G401.6 (cell line): ENCODE measurements around the gene SEC22C.

Experiments
- FAIRE-seq: peaks from 2 replicates; lab custom pipeline; 2012; peaks lifted over from hg19 to GRCh38; lab: Jason Lieb, UNC

Gene SEC22C

DNA sequence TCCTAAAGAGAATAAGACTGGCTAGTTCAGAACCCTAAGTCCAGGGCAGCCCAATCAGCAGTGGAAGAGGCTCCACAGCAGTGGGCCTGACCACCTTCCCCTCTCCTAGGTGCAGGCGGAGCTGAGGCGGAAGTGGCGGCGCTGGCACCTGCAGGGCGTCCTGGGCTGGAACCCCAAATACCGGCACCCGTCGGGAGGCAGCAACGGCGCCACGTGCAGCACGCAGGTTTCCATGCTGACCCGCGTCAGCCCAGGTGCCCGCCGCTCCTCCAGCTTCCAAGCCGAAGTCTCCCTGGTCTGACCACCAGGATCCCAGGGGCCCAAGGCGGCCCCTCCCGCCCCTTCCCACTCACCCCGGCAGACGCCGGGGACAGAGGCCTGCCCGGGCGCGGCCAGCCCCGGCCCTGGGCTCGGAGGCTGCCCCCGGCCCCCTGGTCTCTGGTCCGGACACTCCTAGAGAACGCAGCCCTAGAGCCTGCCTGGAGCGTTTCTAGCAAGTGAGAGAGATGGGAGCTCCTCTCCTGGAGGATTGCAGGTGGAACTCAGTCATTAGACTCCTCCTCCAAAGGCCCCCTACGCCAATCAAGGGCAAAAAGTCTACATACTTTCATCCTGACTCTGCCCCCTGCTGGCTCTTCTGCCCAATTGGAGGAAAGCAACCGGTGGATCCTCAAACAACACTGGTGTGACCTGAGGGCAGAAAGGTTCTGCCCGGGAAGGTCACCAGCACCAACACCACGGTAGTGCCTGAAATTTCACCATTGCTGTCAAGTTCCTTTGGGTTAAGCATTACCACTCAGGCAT is 45.6 kb downstream of the SEC22C start:
- no peak for FAIRE-seq

GRCh38 chr3:42533161-42533897 is 48.4 kb downstream of the SEC22C start:
- FAIRE-seq, result no peak

DNA sequence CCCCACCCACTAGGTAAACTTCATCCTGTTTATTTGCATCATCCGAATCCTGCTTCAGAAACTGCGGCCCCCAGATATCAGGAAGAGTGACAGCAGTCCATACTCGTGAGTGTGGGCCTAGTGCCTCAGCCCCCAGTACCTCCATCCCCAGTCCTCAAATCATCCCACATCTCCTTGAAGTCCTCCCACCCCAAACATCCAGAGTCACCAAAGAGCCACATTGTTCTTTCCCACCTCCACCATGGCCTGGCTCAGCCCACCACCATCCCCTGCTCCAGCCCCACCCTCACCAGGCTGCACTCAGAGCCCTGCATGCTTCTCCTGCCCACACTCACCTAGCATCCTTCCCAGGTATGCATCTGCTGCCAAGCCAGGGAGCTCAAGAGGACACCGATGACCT is 49.5 kb downstream of the SEC22C start:
- no peak for FAIRE-seq

DNA sequence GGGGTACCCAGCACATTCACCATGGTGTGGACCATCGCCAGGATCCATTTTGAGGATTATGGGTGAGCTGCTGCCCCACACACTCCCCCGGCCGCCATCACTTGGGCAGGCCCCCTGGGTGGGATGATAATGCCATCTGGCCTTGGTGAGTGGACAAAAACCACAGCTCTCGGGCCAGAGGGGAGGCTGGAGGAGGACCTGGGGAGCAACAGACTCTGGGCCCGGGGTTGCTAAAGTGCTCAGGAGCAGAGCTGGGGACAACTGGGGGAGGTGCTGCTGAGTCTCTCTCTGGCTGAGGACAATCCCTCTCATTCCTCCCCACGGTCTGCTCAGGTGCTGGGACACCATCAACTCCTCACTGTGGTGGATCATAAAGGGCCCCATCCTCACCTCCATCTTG is 50.3 kb downstream of the SEC22C start:
- no peak for FAIRE-seq

GRCh38 chr3:42530073-42530472 is 51.7 kb downstream of the SEC22C start:
- no peak for FAIRE-seq

GRCh38 chr3:42529468-42529867 is 52.3 kb downstream of the SEC22C start:
- no peak for FAIRE-seq

- FAIRE-seq, result no peak
Observed at GRCh38 chr3:42527368-42527917, 54.3 kb downstream of the SEC22C start.

DNA sequence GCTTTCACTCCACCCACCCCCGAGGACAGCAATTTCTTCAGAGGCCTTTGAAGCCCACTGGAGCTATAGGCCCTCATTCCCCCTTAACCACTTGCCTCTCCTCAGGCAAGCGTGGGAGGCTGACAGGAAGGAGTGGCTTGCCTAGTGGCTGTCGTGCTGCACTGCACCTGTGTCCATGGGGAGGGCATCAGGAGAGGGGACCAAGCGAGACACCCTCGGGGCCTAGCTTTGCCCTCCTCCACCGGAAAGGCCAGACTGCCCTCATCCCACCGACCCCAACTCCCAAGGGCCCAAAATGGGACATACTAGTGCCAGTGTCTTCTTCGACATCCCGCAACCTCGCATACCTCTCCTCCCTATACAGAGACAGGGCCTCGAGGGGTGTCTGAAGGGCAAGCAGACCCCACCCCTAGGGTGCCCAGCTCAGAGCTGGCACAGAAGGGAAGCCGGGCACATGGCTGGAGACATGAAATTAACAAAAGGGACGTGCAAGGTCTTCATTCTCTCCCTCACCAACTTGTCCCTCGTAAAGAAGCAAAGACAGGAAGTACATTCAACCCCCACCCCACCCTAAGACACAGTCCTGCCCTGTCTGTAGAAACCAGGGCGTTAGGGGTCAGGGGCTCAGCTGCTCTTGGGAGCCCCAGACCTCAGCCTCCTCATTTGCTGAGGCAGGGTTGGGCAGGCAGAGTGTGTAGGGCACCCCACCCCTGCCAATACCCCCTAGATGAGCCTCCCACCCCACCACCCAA is 55.0 kb downstream of the SEC22C start:
- no peak for FAIRE-seq

DNA sequence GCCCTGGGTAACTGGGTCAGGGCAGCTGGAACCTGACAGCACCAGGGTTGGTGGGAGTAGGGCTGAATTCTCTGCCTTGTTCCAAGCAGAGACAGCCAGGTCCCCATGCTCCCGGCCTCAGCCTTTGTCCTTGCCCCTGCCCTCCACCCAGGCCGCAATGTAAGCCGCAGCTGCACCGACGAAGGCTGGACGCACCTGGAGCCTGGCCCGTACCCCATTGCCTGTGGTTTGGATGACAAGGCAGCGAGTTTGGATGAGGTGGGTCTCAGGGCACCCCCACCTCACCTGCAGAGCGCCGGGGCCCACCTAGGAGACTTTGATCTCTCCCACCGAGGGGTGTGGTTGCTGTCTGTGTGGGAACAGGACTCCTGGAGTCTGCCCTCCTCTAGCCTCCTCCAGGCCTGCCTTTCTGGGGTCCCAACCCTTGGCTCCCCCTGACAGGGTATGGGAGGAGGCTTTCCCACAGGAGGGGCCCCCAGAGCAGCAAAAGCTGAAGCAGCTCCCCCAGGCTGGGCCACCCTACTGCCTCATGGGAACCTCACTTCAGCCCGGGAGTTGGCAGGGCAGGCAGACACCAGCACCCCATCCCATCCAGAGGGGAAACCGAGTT is 55.9 kb downstream of the SEC22C start:
- FAIRE-seq, result no peak

GRCh38 chr3:42525212-42525611 is 56.6 kb downstream of the SEC22C start:
- FAIRE-seq, result no peak

- no peak for FAIRE-seq
Observed at GRCh38 chr3:42524751-42525150, 57.0 kb downstream of the SEC22C start.

- FAIRE-seq, result no peak
Observed at GRCh38 chr3:42520906-42521305, 60.9 kb downstream of the SEC22C start.

- no peak for FAIRE-seq
Observed at GRCh38 chr3:42520336-42520735, 61.4 kb downstream of the SEC22C start.

GRCh38 chr3:42519568-42519962 is 62.2 kb downstream of the SEC22C start:
- FAIRE-seq, result no peak

- no peak for FAIRE-seq
Observed at GRCh38 chr3:42518800-42519567, 62.8 kb downstream of the SEC22C start.

- FAIRE-seq, result no peak
Observed at GRCh38 chr3:42517117-42517516, 64.7 kb downstream of the SEC22C start.

DNA sequence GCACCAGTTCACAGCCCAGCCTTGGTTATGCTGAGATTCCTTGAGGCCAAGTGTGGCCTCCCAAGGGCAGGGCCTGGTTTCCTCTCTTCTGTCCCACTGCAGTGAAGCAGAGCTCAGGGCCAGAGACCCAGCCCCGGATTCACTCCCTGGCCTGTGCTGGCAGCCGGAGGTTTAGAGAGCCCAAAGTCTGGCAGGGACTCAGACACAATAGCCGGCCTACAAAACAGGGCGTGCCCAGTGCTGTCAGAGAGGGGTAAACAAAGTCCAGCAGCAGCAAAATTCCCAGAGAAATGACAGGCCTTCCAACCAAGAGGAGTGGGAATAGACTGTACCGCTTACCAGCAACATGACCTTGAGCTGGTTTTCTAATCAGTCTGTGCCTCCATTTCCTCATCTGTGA is 65.3 kb downstream of the SEC22C start:
- no peak for FAIRE-seq

DNA sequence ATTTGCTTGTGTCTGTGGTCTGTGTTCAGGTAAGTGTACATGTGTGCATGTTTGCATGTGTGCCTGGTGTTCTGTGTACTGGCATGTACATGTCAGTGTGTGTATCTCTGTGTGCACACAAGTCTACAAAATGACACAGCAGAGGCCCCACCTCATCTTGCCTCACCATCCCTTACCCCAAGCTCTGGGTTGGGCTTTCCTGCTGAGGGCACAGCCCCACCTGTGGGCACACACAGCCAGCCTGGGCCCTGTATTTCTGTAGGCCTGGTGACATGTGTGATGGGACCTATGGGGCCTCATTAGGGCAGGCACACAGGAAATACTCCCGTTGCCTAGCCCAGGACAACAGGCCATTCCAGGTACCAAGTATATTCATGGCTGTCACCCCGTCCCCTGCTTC is 65.8 kb downstream of the SEC22C start:
- FAIRE-seq, result no peak

DNA sequence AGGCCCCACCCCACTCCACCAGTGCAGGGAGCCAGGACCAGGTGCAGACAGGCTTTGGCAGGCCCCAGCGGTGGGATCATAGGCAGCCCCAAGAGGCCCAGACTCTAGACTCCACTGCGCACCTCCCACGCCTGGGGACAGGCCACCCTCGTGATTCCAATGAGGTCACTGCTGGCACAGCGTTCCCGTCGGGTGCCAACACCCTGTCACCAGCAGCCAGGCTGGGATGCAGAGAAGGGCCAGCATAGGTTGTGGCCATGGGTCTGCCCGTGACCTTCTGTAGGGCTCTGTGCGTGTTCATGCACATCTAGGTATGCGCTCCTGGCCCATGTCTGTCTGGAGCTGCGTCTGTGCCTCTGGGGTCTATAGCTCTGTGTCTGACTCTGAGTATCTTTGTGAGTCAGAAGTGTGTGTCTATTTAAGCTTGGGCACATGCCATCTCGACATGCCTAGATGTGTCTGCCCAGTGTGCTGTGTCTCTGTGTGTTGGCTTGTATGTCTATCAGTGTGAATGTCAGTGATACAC is 66.3 kb downstream of the SEC22C start:
- no peak for FAIRE-seq

GRCh38 chr3:42514876-42515275 is 66.9 kb downstream of the SEC22C start:
- no peak for FAIRE-seq

GRCh38 chr3:42513521-42513920 is 68.2 kb downstream of the SEC22C start:
- FAIRE-seq, result no peak
